Measurements from ENCODE around the gene PISD. TPM values are rescaled to one million over a fixed set of nuclear protein-coding genes. Genes with fewer than 3 reads are reported as not detected.

Gene PISD
- total RNA-seq, 1 experiment from 2014 or later = 40.3 TPM

DNA sequence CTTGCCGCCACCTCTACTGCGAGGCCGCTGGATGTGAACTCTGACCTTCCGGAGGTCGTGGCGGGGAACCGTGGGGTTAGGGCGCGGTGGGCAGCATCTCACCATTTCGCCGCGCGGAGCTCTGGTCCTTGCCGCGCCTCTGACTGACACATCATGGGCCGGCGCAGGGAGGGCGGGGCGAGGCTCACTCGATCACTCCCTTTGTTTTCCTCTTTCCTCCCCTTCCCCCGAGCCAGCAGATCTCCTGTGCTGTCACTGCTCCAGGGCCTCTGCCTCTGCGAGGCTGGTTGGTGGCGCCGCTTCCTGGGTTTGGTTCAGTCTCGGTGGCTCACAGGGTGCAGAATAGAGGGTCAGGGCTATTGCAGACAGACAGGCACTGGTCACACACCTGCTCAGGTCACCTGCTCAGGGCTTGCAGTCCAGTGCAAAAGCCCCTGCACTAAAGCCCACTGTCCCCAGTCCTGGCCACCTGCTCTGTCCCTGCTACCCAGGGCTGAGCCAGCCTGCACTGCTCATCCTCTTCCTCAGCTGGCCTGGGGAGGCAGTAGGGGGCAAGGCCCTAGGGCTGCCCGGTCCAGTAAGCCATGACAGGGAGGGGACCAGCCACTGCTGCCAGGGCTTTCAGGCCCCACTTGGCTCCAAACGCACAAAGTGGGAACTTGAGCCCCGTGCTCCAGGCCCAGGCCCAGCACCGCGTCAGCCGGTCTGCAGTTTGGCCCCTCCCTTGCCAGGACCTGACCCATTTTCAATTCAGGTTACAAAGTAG, 36.2 kb downstream of the PISD start:
- no peak for DNase-seq (ENCODE audit: low read depth)

DNA sequence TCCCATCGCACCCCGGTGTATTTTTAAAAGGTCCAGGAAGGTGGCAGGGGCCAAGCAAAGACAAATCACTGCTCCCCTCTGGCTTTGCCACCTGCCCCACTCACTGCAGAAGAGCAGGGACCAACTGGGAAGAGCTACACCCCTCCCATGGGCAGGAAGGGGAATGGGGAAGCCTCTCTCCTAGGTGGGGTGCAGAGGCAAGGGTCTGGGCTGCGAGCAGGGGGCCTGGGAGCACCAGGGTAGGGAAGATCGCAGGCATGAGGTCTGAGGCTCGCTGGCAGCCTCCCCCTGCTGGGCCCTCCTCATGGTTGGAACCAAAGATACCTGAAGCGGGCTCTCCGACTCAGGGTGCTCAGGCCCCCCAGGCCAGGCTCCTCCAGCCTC, 36.8 kb downstream of the PISD start:
- no peak for DNase-seq (ENCODE audit: low read depth)

DNA sequence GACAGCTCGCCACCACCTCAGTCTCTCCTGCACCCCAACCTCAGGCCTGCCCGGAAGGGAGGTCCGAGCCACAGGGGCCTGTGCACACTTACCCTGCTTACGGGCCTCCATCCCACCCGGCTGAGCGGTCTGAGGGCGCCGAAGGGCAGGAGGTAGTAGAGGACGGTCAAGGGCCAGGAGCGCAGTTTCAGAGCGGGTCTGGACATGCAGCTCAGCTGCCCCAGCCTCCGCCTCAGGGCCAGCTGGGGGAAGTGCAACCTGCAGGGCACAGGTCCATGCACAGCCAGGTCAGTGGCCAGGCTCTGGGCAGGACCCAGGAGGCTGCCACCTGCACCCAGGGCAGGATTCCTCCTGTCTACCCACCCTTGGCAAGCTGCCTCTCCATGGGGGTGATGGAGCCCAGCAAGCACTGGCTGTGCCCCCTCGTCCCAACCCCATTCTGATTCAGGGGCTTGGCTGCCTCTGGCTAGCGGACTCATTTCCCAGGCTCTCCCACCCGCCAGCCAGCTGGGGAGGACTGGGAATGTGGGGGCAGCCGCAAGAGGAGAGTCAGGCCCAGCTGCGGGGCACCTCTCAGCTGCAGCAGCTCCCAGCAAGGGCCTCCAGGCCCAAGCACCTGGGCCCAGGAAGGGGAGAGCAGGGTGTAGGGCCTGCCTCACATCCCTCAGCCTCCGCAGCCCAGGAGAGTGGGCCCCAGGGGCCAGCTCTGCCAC, 38.3 kb downstream of the PISD start:
- no peak for DNase-seq (ENCODE audit: low read depth)

DNA sequence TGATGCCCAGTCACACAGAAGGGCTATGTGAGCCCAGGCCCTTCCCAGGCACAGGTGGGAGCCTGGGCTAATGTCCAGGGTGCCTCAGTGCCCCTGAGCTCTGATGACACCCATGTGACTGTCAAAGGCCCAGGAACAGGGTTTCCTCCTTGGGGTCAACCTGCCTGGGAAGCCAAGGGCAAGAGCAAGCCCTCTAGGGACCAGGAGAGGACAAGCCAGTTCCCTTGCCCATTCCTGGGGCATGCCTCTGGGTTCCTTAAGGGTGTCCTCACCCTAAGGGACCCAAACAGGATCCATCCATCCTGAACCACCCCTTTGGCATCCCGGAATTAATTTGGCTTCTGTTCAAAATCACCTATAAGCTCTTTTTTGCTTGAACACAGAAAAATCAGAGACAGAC, 39.0 kb downstream of the PISD start:
- DNase-seq (ENCODE audit: low read depth) = no peak

DNA sequence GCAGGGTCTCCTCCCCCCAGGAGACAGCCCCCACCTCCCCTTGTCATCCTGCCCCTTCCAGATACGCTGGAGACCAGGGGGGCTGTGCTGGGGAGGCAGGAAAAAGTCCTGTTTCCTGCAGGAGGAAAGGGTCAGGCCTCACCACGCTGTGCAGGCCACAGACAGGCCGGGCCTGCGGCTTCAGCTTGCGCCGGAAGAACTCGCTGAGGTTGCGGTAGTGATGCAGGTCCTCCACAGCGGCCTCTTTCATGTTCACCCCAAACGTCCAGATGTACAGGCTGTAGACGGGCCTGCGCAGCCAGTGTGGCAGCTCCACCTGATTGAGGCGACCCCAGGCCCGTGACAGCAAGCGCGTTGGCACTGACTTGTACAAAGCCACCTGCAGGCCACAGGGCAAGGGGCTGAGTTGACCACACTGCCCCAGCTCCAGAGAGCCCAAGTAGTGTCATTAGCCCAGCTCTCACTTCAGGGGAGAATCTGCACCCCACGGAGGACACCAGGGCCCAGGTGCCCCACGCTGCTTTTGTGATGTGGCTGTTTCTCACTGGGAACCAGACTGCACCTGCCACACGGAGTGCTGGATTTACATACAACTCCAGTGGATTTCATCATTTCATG, 40.4 kb downstream of the PISD start:
- DNase-seq (ENCODE audit: low read depth) = no peak

DNA sequence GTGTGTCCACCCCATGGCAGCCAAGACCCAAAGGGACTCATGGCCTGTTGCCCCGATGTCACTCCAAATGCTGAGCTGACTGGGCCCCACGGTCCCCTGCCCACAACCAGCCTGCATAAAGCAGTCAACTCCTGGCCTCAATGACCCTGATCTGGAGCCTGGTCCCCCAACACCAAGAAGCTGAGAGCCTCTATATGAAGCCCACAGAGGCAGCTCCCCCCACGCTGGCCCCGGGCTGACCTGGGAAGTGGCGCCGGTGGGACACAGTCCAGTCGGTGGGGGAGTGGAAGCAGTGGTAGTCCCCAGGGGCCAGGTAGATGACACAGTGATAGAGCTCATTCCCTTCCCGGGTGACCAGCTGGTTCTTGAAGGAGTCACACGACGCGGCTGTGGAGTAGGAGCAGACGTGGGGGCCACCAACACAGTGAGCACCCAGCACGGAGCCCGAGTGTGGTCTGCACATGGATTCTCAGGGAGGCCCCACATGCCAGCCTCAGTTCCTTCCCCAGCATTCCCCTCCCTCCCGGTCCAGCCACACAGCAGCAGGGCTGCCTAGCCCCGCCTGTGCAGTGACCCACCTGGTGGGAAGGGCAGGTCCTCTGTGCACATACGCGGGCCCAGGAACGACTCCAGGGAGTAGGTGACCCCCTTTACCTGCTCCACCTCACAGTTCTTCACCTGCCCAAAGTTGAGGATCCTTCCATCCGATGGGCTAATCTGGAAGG, 41.1 kb downstream of the PISD start:
- DNase-seq (ENCODE audit: low read depth) = no peak

DNA sequence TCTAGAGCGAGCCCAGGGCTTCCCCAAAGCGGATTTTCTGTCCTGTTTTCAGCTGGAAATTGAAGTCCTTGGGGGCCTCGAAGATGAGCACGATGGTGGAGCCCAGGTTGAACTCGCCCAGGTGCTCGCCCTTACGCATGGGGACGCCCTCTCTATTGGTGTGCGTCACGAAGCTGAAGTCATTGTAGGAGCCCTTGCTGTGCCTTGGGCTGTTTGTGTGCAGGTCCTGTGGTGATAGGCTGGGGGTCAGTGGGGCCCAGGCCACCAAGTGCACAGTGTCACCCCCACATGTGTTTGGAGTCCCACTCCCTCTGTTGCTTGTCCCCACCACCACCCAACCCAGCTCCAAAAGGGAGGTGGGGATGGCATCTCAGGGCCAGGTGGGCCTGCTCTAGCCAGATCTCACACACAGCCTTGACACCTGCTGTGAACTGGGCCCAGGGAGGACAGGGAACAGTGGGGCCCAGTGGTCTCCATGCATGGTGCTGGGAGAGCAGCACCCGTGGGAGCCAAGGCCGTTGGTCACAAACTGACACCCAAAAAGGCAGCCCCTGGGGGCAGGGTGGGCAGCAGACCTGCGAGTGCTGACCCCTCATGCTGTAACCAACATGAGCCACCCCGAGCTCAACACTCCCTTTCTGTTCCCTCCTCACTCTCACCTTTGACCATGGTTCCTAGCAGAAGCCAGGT, 42.3 kb downstream of the PISD start:
- no peak for DNase-seq (ENCODE audit: low read depth)

DNA sequence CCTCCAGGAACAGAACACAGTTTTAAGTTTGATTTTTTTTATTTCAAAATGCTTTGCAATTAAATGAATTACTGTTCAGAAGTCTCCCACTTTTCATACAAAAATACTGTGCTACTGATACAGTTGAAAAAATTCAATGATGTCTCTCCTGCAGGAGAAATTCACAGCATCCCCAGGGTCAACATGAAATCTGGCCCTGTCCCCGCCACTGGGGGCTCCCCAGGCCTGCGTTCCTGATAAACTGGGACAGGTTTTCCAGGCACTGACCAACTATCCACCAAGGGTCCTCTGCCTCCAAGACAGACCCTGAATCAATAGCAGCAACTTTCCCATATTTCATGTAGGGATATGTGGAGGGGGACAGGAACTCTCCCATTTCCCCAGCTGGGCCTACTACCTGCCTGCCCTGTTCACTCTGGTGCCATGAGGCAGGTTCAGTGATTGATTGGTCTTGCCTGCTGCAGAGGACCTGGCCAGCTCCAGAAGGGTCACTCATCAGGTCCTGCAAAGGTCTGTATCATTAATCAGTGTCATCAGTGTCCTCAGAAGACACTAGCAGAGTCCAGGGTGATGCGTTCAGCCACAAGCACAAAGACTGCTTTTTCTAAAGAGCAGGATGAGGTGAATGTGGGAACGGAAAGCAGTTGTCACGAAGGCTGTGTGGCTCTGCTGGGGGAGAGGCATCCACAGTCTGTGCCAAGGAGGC, 43.4 kb downstream of the PISD start:
- DNase-seq (ENCODE audit: low read depth) = no peak

DNA sequence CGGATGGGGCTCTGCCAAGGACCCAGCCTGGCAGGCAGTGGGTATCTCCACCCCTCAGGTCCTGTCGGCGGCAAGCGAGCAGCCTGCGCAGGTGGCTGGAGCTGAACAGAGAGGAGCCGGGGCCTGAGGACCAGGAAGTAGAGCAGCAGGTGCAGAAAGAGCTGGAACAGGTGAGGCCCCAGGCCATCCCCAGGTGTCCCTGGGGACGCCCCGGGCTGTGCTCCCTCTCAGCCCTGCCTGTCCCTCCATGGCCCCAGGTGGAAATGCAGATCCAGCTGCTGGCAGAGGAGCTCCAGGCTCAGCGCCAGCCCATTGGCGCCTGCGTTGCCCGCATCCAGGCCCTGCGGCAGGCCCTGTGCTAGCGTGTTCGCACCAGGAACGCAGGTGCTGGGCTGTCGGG, 44.0 kb downstream of the PISD start:
- no peak for DNase-seq (ENCODE audit: low read depth)

DNA sequence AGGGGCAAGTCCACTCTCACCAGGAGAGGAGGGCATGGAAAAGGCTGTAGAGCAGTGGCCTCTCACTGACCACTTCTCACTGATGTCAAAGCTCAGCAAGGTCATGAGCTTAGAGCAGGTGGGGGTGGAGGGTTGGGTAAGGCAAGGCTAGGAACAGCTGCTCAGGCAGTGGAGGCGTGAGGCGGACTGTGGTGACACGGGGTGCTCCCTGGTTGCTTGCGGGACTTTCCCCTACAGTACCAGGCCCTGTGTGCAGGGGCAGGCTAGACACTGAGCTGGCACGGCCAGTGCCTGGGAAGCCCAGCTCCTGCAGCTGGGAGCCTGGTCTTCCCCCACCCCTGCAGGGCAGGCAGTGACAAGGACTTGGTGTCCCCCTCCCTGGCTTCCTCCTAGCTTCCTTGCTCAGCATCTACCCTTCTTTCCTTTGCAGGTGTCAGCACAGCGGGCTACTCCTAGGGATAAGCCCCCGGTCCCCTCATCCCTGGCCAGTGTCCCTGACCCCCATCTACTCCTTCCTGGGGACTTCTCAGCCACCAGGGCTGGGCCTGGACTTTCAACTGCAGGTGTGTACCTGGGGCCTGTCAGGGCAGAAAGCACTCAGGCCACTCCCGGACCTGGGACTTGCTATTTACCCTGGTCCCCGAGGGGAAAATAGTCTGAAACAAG, 45.6 kb downstream of the PISD start:
- no peak for DNase-seq (ENCODE audit: low read depth)

DNA sequence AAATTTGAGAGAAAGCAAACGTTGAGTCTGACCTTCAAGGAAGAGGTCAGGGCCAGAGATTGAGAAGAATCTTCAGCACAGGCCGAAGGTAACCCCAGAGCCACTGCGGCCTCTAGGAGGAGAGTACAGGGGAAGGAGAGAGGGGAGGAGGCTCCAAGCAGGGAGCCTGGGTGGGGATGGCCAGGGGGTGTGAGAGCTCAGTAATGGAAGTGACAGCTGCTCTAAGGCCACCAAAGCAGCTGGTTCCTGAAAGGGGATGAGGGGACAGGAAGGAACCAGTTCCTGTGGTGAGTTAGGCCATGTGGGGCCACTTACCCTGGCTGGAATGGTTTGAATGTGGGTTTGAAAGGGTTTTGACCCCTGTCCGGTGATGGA, 46.1 kb downstream of the PISD start:
- no peak for DNase-seq (ENCODE audit: low read depth)

DNA sequence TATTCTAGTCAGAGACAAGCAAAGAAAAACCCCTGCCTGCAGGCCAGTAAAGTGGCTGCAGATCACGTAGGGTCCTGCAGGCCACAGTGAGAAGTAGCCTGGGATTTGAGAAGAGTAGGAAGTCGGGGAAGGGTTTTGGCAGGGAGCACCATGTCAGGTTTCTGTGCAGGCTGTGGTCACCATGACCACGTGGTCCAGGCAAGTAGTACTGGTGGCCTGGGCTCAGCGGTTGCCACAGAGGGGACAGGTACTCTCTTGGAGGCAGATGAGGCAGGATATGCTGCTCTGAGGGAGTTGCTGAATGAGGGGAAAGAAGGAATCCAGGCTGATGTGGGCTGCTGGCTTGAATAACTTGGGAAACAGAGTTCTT, 46.5 kb downstream of the PISD start:
- no peak for DNase-seq (ENCODE audit: low read depth)

DNA sequence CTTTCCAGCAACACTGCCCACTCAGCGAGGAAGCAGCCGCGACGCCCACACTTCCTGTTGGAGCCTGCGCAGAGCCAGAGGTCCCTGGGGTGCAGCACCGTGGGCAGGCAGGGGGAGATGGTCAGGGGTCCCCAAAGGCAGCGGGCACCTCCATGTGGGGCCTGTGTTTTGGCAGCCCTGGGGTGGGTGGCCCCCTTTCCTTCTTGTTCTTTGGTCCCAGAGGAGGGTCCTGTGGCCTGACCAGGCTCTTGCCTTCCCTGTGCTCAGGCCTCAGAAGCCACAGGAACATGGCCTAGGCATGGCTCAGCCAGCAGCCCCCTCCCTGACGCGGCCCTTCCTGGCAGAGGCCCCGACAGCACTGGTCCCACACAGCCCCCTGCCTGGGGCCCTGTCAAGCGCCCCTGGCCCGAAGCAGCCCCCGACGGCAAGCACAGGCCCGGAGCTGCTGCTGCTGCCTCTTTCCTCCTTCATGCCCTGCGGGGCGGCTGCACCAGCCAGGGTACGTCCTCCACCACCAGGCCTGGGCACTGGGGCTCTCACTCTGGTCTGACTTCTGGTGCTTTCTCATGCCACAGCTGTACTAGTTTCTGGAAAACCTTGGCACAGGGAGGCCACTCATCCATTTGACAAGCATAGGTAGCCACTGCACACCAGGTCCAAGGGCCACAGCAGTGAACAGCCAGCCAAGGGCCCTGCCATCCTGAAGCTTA, 47.1 kb downstream of the PISD start:
- DNase-seq (ENCODE audit: low read depth) = no peak

DNA sequence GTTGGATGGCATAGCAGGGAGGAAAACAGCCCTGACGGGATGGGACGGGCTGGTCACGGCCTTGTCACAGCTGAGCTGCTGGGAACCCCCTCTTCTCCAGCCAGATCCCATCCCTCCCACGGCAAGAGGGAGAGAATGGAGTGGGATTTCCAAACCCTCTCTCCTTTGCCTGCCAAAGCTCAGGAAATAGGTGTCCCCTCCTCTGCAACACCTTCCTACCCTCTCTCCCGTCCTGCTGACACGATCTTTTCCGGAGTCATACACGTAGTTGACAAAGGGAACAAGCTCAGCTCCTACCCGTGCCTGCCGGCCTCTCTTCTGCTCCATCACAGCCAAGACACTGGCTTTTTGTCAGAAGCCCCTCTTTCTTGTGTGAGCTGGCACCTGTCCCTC, 48.1 kb downstream of the PISD start:
- no peak for DNase-seq (ENCODE audit: low read depth)

DNA sequence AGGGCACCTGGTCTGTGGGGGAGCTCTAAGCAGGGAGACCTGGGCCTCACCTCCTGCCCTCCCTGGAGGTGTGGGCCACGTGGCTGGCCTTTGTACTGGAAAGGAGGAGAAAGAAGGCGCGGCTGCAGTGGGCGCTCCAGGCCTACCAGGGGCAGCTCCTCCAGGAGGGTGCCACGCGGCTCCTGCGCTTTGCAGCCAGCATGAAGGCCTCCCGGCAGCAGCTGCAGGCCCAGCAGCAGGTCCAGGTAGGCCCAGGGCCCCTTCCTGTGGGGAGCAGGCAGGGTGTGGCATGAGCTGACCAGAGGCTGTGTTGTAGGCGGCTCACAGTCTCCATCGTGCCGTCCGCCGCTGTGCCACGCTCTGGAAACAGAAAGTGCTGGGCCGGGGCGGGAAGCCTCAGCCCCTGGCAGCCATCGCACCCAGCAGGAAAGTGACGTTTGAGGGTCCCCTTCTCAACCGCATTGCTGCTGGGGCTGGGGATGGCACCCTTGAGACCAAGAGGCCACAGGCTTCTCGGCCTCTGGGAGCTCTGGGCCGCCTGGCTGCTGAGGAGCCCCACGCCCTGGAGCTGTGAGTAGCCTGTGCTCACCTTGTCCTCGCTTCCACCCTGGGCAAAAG, 48.6 kb downstream of the PISD start:
- DNase-seq (ENCODE audit: low read depth) = no peak

DNA sequence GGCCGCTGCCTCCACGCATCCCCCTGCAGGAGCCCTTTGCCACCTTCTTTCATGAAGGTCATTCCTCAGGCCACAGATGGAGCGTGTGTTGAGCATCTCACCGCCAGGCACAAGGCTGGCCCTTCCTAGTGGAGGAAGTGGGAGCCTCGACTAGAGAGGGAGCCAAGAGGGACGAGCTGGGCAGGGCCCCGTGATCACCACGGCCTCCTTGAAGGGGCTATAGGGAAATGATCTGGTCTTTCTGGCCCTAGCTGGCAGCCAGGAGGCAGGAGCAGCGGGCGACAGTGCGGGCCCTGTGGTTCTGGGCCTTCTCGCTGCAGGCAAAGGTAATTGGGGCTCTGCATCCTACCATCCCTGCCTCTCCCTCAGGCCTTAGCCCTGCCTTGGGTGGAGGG, 49.1 kb downstream of the PISD start:
- no peak for DNase-seq (ENCODE audit: low read depth)

DNA sequence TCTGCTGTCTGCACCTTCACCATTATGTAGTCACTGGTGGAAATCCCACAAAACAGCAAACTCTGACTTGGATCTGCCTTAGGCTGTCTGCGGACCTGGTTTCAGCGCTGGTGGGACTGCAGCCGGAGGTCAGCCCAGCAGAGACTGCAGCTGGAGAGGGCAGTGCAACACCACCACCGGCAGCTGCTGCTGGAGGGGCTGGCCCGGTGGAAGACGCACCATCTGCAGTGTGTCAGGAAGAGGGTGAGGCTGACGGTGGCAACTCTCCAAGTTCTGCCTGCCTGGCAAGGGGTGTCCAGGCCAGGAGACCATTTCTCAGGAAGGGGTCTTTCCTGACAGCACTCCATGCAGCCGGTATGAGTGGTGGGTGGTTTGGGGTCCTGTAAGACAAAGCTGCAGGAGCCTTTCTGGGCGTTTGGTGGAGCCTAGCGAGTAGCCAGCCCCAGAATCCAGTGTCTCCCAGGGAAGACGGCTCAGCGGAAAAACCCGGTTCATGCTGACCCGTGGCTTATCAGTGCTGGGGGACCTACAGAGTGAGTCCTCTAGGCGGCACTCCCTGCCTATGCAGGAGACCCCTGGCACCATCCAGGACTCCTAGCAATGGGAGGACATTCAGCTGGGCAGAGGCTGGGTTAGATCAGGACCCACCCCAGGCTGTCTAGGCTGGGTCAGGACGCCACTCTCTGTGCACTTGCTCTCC, 50.8 kb downstream of the PISD start:
- DNase-seq (ENCODE audit: low read depth) = no peak

DNA sequence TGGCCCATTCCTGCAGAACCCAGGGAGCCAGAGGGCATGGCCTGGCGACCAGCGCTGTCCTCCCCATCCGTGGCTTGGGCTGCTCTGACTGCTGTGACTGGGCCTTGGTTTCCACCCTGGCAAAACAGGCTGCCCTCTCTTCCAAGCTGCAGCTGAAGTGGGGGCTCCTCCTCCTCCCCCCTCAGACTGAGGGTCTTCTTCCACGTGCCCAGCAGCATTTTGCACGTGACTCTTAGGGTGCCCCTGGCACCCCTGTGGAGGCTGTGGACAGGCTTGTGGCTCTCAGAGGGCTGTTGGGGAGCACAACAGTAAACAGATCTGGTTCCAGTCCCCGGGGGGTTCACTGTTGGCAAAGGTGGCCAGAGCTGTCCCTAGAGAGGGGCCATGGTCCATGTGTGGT, 51.4 kb downstream of the PISD start:
- DNase-seq (ENCODE audit: low read depth) = no peak

DNA sequence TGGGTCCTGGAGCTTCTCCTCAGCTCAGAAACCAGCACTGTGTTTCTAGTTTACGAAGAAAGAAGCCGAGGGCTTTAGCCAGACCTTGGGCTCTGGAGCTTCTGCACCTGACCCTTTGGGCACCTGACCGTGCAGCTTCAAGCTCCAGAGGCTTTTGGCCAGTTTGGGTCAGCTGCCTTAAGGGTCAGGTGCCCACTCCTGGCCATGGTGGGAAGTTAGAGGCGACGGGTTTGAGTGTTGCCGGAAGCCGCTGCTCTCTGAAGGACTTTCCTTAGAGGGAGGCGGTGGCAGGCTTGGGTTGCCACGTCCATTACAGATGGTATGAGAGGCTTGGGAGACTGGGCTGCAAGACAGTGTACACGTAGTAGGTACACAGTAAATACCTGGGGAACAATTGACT, 52.3 kb downstream of the PISD start:
- DNase-seq (ENCODE audit: low read depth) = no peak

Measured in Daoy (cell line).